ENCODE results near the gene IRAK1BP1. TPM values are rescaled to one million over a fixed set of nuclear protein-coding genes. Genes with fewer than 3 reads are reported as not detected.

IRAK1BP1 gene
- total RNA-seq, 2 donors from 2014 or later, result 5.0 to 6.3 TPM

DNA sequence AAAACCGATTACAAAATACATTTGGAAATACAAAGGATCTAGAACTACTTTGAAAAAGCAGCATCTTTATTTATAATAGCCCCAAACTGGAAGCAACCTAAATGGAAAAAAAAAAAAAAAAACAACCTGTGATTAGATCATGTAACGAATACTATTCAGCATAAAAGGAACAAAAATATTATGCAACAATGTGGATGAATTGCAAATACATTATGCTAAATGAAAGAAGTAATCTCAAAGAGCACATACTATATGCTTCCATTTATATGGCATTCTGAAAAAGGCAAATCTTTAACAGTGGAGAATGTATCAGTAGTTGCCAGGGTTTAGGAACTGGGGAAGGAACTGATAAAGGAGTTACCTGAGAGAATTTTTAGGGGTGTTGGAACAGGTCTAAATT, 28.9 kb downstream of the IRAK1BP1 start:
- Histone ChIP-seq H3K27me3 (replicated peaks; ENCODE audit: insufficient read depth) (no peaks in the 10 kb centered on the region), H3K9me3 (no peaks in the 10 kb centered on the region), H3K36me3 (no peaks in the 10 kb centered on the region), H3K4me1 (replicated peaks) (no peaks in the 10 kb centered on the region), H3K27ac (no peak overlapping the region), H3K4me3 (no peak overlapping the region)
- DNase-seq (ENCODE audit: low spot score), result no peak
- WGBS, result 96% methylated on average over 2 of the region's 2 CpGs
- TF ChIP-seq, protein P1, sequence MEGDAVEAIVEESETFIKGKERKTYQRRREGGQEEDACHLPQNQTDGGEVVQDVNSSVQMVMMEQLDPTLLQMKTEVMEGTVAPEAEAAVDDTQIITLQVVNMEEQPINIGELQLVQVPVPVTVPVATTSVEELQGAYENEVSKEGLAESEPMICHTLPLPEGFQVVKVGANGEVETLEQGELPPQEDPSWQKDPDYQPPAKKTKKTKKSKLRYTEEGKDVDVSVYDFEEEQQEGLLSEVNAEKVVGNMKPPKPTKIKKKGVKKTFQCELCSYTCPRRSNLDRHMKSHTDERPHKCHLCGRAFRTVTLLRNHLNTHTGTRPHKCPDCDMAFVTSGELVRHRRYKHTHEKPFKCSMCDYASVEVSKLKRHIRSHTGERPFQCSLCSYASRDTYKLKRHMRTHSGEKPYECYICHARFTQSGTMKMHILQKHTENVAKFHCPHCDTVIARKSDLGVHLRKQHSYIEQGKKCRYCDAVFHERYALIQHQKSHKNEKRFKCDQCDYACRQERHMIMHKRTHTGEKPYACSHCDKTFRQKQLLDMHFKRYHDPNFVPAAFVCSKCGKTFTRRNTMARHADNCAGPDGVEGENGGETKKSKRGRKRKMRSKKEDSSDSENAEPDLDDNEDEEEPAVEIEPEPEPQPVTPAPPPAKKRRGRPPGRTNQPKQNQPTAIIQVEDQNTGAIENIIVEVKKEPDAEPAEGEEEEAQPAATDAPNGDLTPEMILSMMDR (IDR thresholded peaks at IDR 0.05), result no peak
- no peak for TF ChIP-seq POLR2AphosphoS5 (IDR thresholded peaks at IDR 0.05)
- TF ChIP-seq POLR2A (IDR thresholded peaks at IDR 0.05), result no peak
- intact Hi-C loops (cut with DNase I), result no loop called here

DNA sequence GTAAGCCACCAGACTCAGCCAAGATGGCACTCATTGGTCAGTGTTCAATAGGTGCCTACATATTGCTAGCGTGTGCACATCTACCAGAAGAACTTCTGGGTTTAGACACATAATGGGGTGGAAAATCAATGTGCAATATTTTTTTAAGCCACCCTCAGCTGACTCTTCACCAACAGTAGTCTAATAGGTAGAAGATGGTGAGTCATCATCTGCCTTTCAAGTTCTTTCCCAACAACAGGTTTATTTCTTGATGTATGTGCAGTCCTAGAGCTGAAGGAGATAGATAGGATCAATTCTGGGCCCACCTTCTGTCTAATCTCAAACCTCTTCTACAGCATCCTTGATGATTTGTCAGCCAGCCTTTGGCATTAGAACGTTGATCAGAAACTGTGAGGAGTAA, 41.3 kb downstream of the IRAK1BP1 start:
- DNase-seq (ENCODE audit: low spot score), result no peak
- 88% methylated on average over 2 of the region's 2 CpGs for WGBS
- Histone ChIP-seq H3K27ac (no peak overlapping the region), H3K4me1 (replicated peaks) (no peaks in the 10 kb centered on the region), H3K9me3 (no peaks in the 10 kb centered on the region), H3K4me3 (no peak overlapping the region), H3K27me3 (replicated peaks; ENCODE audit: insufficient read depth) (no peaks in the 10 kb centered on the region), H3K36me3 (no peaks in the 10 kb centered on the region)
- TF ChIP-seq POLR2AphosphoS5 (IDR thresholded peaks at IDR 0.05) (no peak), POLR2A (IDR thresholded peaks at IDR 0.05) (no peak)
- TF ChIP-seq, protein P1 (IDR thresholded peaks at IDR 0.05), result no peak
- intact Hi-C loops (cut with DNase I), result no loop called here

DNA sequence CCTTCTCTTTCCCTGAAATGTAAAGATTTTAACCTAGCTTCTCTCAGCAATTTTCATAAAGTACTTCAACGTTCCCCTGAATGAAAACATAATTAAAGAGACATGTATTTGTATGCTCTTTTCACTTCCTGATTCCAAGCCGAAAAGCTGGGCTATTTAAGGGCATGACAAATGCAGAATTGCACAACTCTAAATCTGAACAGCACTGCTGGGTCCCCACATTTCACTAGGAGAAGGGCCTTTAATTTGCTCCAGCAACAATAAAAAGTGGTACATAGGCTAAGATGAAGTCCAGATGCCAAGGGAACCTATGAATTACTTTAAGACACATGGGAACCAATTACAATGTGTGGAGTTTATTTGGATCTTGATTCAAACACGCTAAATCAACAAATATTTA, 42.0 kb downstream of the IRAK1BP1 start:
- Histone ChIP-seq H3K36me3 (no peaks in the 10 kb centered on the region), H3K4me3 (no peak overlapping the region), H3K27ac (no peak overlapping the region), H3K4me1 (replicated peaks) (no peaks in the 10 kb centered on the region), H3K27me3 (replicated peaks; ENCODE audit: insufficient read depth) (no peaks in the 10 kb centered on the region), H3K9me3 (no peaks in the 10 kb centered on the region)
- TF ChIP-seq, protein P1 (IDR thresholded peaks at IDR 0.05), result no peak
- TF ChIP-seq POLR2AphosphoS5 (IDR thresholded peaks at IDR 0.05), result no peak
- no peak for TF ChIP-seq POLR2A (IDR thresholded peaks at IDR 0.05)
- intact Hi-C loops (cut with DNase I), result no loop called here
- WGBS, result 52% methylated on average over 3 of the region's 3 CpGs
- no peak for DNase-seq (ENCODE audit: low spot score)

DNA sequence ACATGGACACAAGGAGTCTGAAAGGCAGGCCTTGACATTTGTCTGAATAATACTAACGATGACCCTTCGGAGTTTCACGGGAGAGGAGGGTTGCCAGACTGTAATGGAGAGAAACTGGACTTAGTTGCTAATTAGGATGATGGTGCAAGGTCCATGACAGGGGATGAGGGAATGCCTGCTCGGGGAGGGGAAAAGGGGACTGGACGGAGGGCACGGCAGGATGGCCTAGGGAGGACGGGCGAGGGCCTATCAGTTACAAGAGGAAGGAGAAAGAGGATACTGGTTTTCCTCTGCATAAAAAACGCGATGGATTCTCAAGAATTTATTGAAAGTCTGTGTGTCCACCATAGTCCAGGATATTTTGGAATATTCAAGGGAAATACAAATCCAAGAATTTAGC, 42.7 kb downstream of the IRAK1BP1 start:
- TF ChIP-seq POLR2A (IDR thresholded peaks at IDR 0.05), result no peak
- TF ChIP-seq POLR2AphosphoS5 (IDR thresholded peaks at IDR 0.05), result no peak
- TF ChIP-seq, protein P1 (IDR thresholded peaks at IDR 0.05), result no peak
- H3K9me3 ChIP-seq, result no peaks in the 10 kb centered on the region
- H3K36me3 ChIP-seq, result no peaks in the 10 kb centered on the region
- H3K4me1 ChIP-seq (replicated peaks), result no peaks in the 10 kb centered on the region
- intact Hi-C loops (cut with DNase I), result no loop called here
- H3K4me3 ChIP-seq, result no peak overlapping the region
- DNase-seq (ENCODE audit: low spot score), result no peak
- H3K27me3 ChIP-seq (replicated peaks; ENCODE audit: insufficient read depth), result no peaks in the 10 kb centered on the region
- WGBS, result 81% methylated on average over 10 of the region's 10 CpGs
- no peak overlapping the region for H3K27ac ChIP-seq

DNA sequence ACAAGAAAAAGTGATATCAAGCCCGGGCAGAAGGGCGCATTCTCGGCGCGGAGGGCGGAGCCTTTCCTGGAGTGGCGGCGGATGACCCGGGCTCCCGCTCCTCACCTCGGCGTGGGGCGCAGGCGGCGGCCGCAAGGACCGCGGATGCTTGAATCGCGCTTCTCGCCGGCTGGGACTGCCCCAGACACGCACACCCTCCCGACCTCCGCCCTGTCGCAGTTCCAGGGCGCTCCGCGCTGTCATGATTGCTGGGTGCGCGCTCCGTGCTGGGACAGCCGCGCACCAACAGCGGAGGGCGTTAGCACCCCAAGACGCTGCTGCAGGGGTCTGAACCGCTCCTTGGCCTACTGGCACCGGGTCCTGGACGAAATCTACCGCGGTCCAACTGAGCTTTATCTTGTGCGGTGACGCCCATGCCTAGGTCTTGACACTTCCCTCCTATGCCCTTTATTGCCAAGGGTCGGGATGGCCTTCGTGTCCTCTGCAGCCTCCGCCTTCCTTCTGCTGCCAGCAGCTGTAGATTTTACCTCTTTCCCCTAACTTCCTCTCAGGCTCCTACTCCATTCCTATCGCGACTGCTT, 43.3 kb downstream of the IRAK1BP1 start:
- WGBS, result 3% methylated on average over 39 of the region's 49 CpGs
- H3K4me1 ChIP-seq (replicated peaks), result no peaks in the 10 kb centered on the region
- no peaks in the 10 kb centered on the region for H3K27me3 ChIP-seq (replicated peaks; ENCODE audit: insufficient read depth)
- no peak overlapping the region for H3K27ac ChIP-seq
- no peak for DNase-seq (ENCODE audit: low spot score)
- intact Hi-C loops (cut with DNase I), result no loop called here
- no peaks in the 10 kb centered on the region for H3K36me3 ChIP-seq
- no peaks in the 10 kb centered on the region for H3K9me3 ChIP-seq
- H3K4me3 ChIP-seq, result peak overlapping the region; percentile 26 to 27
- TF ChIP-seq, protein P1 (IDR thresholded peaks at IDR 0.05), result no peak
- TF ChIP-seq POLR2AphosphoS5 (IDR thresholded peaks at IDR 0.05) (no peak), POLR2A (IDR thresholded peaks at IDR 0.05) (no peak)

All from prostate gland (tissue), 2 donors.